Renal pelvis (tissue), 4 donors: ENCODE measurements around the gene MED15. TPM values are rescaled to one million over a fixed set of nuclear protein-coding genes. Genes with fewer than 3 reads are reported as not detected.
"Not testable (repeated sequence)": the region's sequence is repeated elsewhere in the genome, so short reads cannot be mapped to it uniquely, and the experiment has no call there.

ENCODE experiments used
- DNase-seq: peaks from one replicate; pipeline ENCODE4 v3.0.0-alpha.2; 2013
- polyA plus RNA-seq, 3 donors: library from polyadenylated mRNA; unstranded; fragments of 120-200 nt; gene quantifications; one replicate each; pipeline ENCODE4 v1.2.1, GENCODE V29; 2013; ENCODE audit not compliant: insufficient read length in 3 of 3

Gene MED15
- polyA plus RNA-seq, 3 donors = 45.7 to 62.9 (median 61.4) TPM

- no peak for DNase-seq
These were observed 21.1 kb downstream of the MED15 start for GRCh38 chr22:20528405-20528978.

- DNase-seq = no peak
These were observed 23.2 kb downstream of the MED15 start for GRCh38 chr22:20530368-20531153.

GRCh38 chr22:20531154-20531403 lies 23.7 kb downstream of the MED15 start:
- DNase-seq = no peak

- DNase-seq = no peak
These were observed 24.2 kb downstream of the MED15 start for GRCh38 chr22:20531404-20532201.

- no peak for DNase-seq
These were observed 25.0 kb downstream of the MED15 start for GRCh38 chr22:20532256-20532993.

GRCh38 chr22:20533095-20533878 lies 25.9 kb downstream of the MED15 start:
- no peak for DNase-seq

- no peak for DNase-seq
These were observed 26.5 kb downstream of the MED15 start for GRCh38 chr22:20533879-20534265.

- no peak for DNase-seq
These were observed 29.3 kb downstream of the MED15 start for GRCh38 chr22:20536590-20537324.

GRCh38 chr22:20537325-20537756 lies 29.9 kb downstream of the MED15 start:
- no peak for DNase-seq

- DNase-seq = no peak
These were observed 30.6 kb downstream of the MED15 start for GRCh38 chr22:20537983-20538382.

- not testable (repeated sequence) for DNase-seq
These were observed 31.5 kb downstream of the MED15 start for GRCh38 chr22:20538875-20539274.

GRCh38 chr22:20542055-20542454 lies 34.6 kb downstream of the MED15 start:
- DNase-seq = no peak

- DNase-seq = no peak
These were observed 35.3 kb downstream of the MED15 start for GRCh38 chr22:20542736-20543135.

GRCh38 chr22:20545318-20545634 lies 37.9 kb downstream of the MED15 start:
- not testable (repeated sequence) for DNase-seq

- no peak for DNase-seq
These were observed 38.5 kb downstream of the MED15 start for GRCh38 chr22:20545681-20546521.

GRCh38 chr22:20546541-20546950 lies 39.1 kb downstream of the MED15 start:
- DNase-seq = no peak

GRCh38 chr22:20547029-20547428 lies 39.6 kb downstream of the MED15 start:
- DNase-seq = no peak

GRCh38 chr22:20548806-20549205 lies 41.4 kb downstream of the MED15 start:
- DNase-seq = no peak

GRCh38 chr22:20549232-20549841 lies 41.9 kb downstream of the MED15 start:
- no peak for DNase-seq
